SK-N-SH (cell line): ENCODE measurements around the gene BUD23. TPM values are rescaled to one million over a fixed set of nuclear protein-coding genes. Genes with fewer than 3 reads are reported as not detected.

Experiments used
- CTCF ChIA-PET: fragments of 300-600, 350-600 bp; formaldehyde crosslinking; extraction: SDS; loops from one replicate; lab custom pipeline; 2021; lab: Yijun Ruan, JAX
- POLR2A ChIA-PET: fragments of 350-600 bp; sonication (Branson Sonifier 250); formaldehyde crosslinking; extraction: SDS; loops from one replicate; lab custom pipeline; 2020; ENCODE audit warnings: antibody characterized with exemption, inconsistent platforms; lab: Yijun Ruan, JAX
- DNase-seq: peaks from one replicate; pipeline ENCODE4 v3.0.0; 2012
- H2AFZ ChIP-seq: fragments of 200-600 bp; sonication (generic); 2 replicates; pipeline ENCODE4 v1.8.1; 2016; ENCODE audit warnings: antibody characterized with exemption, mild to moderate bottlenecking, low read depth
- H3F3A ChIP-seq: fragments of 200-600 bp; sonication (generic); replicated peaks from 2 replicates; pipeline ENCODE3; 2016; ENCODE audit warnings: antibody characterized with exemption, mild to moderate bottlenecking; ENCODE audit not compliant: insufficient read depth
- H3K27ac ChIP-seq, 2 experiments: fragments of 200-500 bp in 1 of 2; fragments of 200-600 bp in 1 of 2; sonication (Bioruptor generic) in 1 of 2; sonication (generic), shearing (Covaris generic) in 1 of 2; 2 replicates each; pipeline versions ENCODE4 v1.5.1 to v1.6.1; 2014 to 2016; ENCODE audit warnings: low read depth in 2 of 2, inconsistent platforms in 1 of 2, low read length in 1 of 2, mild to moderate bottlenecking in 1 of 2, mixed read lengths in 1 of 2
- H3K27me3 ChIP-seq: fragments of 200-600 bp; sonication (generic), shearing (Covaris generic); 2 replicates; pipeline ENCODE4 v1.6.1; 2016; ENCODE audit warnings: mixed run types; ENCODE audit not compliant: insufficient read depth
- H3K36me3 ChIP-seq, 2 experiments: fragments of 200-500 bp in 1 of 2; fragments of 200-600 bp in 1 of 2; sonication (Bioruptor generic) in 1 of 2; sonication (generic) in 1 of 2; replicated peaks in 1 of 2; 2 replicates each; pipeline versions ENCODE3 to v1.5.1; 2014 to 2016; ENCODE audit warnings: low read length in 1 of 2, mild to moderate bottlenecking in 1 of 2; ENCODE audit not compliant: insufficient read depth in 2 of 2, control insufficient read depth in 1 of 2
- H3K4me1 ChIP-seq, 2 experiments: fragments of 200-500 bp in 1 of 2; fragments of 200-600 bp in 1 of 2; sonication (Bioruptor generic) in 1 of 2; sonication (generic), shearing (Covaris generic) in 1 of 2; 2 replicates each; pipeline versions ENCODE4 v1.5.1 to v1.6.1; 2014 to 2016; ENCODE audit warnings: low read depth in 1 of 2, low read length in 1 of 2, mixed run types in 1 of 2; ENCODE audit not compliant: insufficient read depth in 2 of 2, control insufficient read depth in 1 of 2
- H3K4me2 ChIP-seq: fragments of 200-600 bp; sonication (generic), shearing (Covaris generic); 2 replicates; pipeline ENCODE4 v1.6.1; 2017; ENCODE audit warnings: mixed run types
- H3K4me3 ChIP-seq, 2 experiments: fragments of 200-500 bp in 1 of 2; fragments of 200-600 bp in 1 of 2; sonication (Bioruptor generic) in 1 of 2; sonication (generic), shearing (Covaris generic) in 1 of 2; 2 replicates each; pipeline versions ENCODE4 v1.5.1 to v1.8.1; 2014 to 2016; ENCODE audit warnings: low read depth in 2 of 2, inconsistent platforms in 1 of 2, low read length in 1 of 2, mild to moderate bottlenecking in 1 of 2, mixed read lengths in 1 of 2, moderate library complexity in 1 of 2
- H3K79me2 ChIP-seq: fragments of 200-600 bp; sonication (generic); 2 replicates; pipeline ENCODE4 v1.8.1; 2017; ENCODE audit warnings: mild to moderate bottlenecking; ENCODE audit not compliant: insufficient read depth
- H3K9ac ChIP-seq: fragments of 200-600 bp; sonication (generic); 2 replicates; pipeline ENCODE4 v1.6.1; 2017; ENCODE audit warnings: mixed run types
- H3K9me2 ChIP-seq: fragments of 200-600 bp; sonication (generic); 2 replicates; pipeline ENCODE4 v1.6.1; 2017; ENCODE audit warnings: mixed run types
- H3K9me3 ChIP-seq: fragments of 200-600 bp; sonication (generic); 2 replicates; pipeline ENCODE4 v1.6.1; 2017; ENCODE audit warnings: mixed run types, mild to moderate bottlenecking, moderate library complexity
- H4K20me1 ChIP-seq: fragments of 200-600 bp; sonication (generic); 2 replicates; pipeline ENCODE4 v1.6.1; 2017; ENCODE audit warnings: mild to moderate bottlenecking, mixed run types; ENCODE audit not compliant: insufficient read depth
- CHD2 ChIP-seq: fragments of 150-350 bp; IDR thresholded peaks from 2 replicates; pipeline ENCODE4 v1.6.1; 2018; ENCODE audit warnings: low read length; ENCODE audit not compliant: partially characterized antibody
- CTCF ChIP-seq: fragments of 200-600 bp; sonication (generic); IDR thresholded peaks from 2 replicates; pipeline ENCODE4 v1.6.1; 2017; ENCODE audit warnings: antibody characterized with exemption, mild to moderate bottlenecking, moderate library complexity
- ELF1 ChIP-seq: IDR thresholded peaks from 2 replicates; pipeline ENCODE4 v1.4.0; 2012
- FOSL2 ChIP-seq: IDR thresholded peaks from 2 replicates; pipeline ENCODE4 v1.4.0; 2012; ENCODE audit warnings: low read depth, mild to moderate bottlenecking, moderate library complexity, borderline replicate concordance
- FOXJ3 ChIP-seq: sonication (generic); formaldehyde crosslinking; IDR thresholded peaks from 2 replicates; pipeline ENCODE4 v1.5.1; 2020; ENCODE audit warnings: mild to moderate bottlenecking, missing genetic modification reagents
- GABPA ChIP-seq: IDR thresholded peaks from 2 replicates; pipeline ENCODE4 v1.4.0; 2012; ENCODE audit warnings: low read depth, mild to moderate bottlenecking
- MAX ChIP-seq: IDR thresholded peaks from 2 replicates; pipeline ENCODE4 v1.4.0; 2012; ENCODE audit warnings: low read depth
- MEF2A ChIP-seq: IDR thresholded peaks from 2 replicates; pipeline ENCODE4 v1.4.0; 2012; ENCODE audit warnings: low read depth, borderline replicate concordance
- MXI1 ChIP-seq: IDR thresholded peaks from 2 replicates; pipeline ENCODE4 v1.6.1; 2012; ENCODE audit warnings: mild to moderate bottlenecking, low read depth, low read length, improper control_type of control experiment
- NRF1 ChIP-seq: IDR thresholded peaks from 2 replicates; pipeline ENCODE4 v1.6.1; 2012; ENCODE audit warnings: low read depth, mild to moderate bottlenecking, low read length
- RCOR1 ChIP-seq: fragments of 150-350 bp; IDR thresholded peaks from 2 replicates; pipeline ENCODE4 v1.6.1; 2017; ENCODE audit warnings: antibody characterized with exemption, low read length
- RXRA ChIP-seq: IDR thresholded peaks from 2 replicates; pipeline ENCODE4 v1.4.0; 2012; ENCODE audit warnings: low read depth, mild to moderate bottlenecking, borderline replicate concordance
- SIN3A ChIP-seq: IDR thresholded peaks from 2 replicates; pipeline ENCODE4 v1.6.1; 2012; ENCODE audit warnings: low read depth, mild to moderate bottlenecking, low read length, moderate library complexity, borderline replicate concordance
- SMC3 ChIP-seq: IDR thresholded peaks from 2 replicates; pipeline ENCODE4 v1.6.1; 2012; ENCODE audit warnings: low read depth, low read length, improper control_type of control experiment
- TAF1 ChIP-seq: IDR thresholded peaks from 2 replicates; pipeline ENCODE4 v1.6.1; 2012; ENCODE audit warnings: low read depth, mild to moderate bottlenecking, low read length, moderate library complexity, borderline replicate concordance
- TCF12 ChIP-seq: IDR thresholded peaks from 2 replicates; pipeline ENCODE4 v1.4.0; 2012
- TEAD4 ChIP-seq: IDR thresholded peaks from 2 replicates; pipeline ENCODE4 v1.4.0; 2012; ENCODE audit warnings: mild to moderate bottlenecking, borderline replicate concordance; ENCODE audit not compliant: insufficient read depth
- ZBTB33 ChIP-seq: IDR thresholded peaks from 2 replicates; pipeline ENCODE4 v1.4.0; 2012; ENCODE audit warnings: low read depth, borderline replicate concordance
- WGBS: methylation state at CpG from one replicate; pipeline ENCODE4 v1.1.6; 2017; ENCODE audit warnings: low lambda C conversion rate; 5-methylcytosine and 5-hydroxymethylcytosine counted together
- polyA plus RNA-seq, 3 experiments: library from polyadenylated mRNA; depleted of rRNA; stranded (reverse); fragments of >200 nt; gene quantifications; 2 replicates each; pipeline ENCODE4 v1.2.3, GENCODE V29; 2012

BUD23 gene
- polyA plus RNA-seq, 1 of the 3 experiments (the other 2 are of a cell fraction) = 206 TPM

- no peak for TF ChIP-seq SIN3A
These were observed 54.3 kb downstream of the BUD23 start (continued) for GRCh38 chr7:73737491-73738219.

GRCh38 chr7:73738220-73738611 lies 54.8 kb downstream of the BUD23 start:
- H3K4me2 ChIP-seq = peak overlapping the region; percentile 100
- H2AFZ ChIP-seq = peak overlapping the region; percentile 78; the same call in 1 of the 2 replicates
- peaks cover 28% of the 10 kb centered on the region; the same call in 1 of the 2 replicates for H3K79me2 ChIP-seq
- TF ChIP-seq SIN3A (0 out of 2 replicates have a peak, but pooled peaks have one; percentile 15), TAF1 (no peak)
- ChIA-PET POLR2A (interaction anchor here (1.0 to 2.0 kb wide), 3 partner anchors 69 to 116 kb away, joined by 3 to 5 read pairs (median 5); no protein-coding TSS in a partner anchor), CTCF (interaction anchor here (1.2 to 12.8 kb wide), 8 partner anchors 15 to 468 kb away, joined by 3 to 272 read pairs (median 6); partner anchors contain the start of gene STX1A)
- H3F3A ChIP-seq = peaks cover 10% of the 10 kb centered on the region
- peaks cover 8 to 11% of the 10 kb centered on the region in 2 experiments for H3K36me3 ChIP-seq
- no peaks in the 10 kb centered on the region for H3K9me2 ChIP-seq
- peak overlapping the region; percentile 76 to 93 for H3K4me3 ChIP-seq
- DNase-seq = peak; percentile 94
- H3K27me3 ChIP-seq = no peaks in the 10 kb centered on the region
- peak overlapping the region; percentile 92 for H3K9ac ChIP-seq
- peaks cover 7 to 13% of the 10 kb centered on the region in 2 experiments; a peak in 2 of 4 replicates for H3K4me1 ChIP-seq
- H3K9me3 ChIP-seq = no peaks in the 10 kb centered on the region
- H4K20me1 ChIP-seq = no peaks in the 10 kb centered on the region
- 3% methylated on average over 23 of the region's 24 CpGs for WGBS
- peak overlapping the region; percentile 82 to 87 for H3K27ac ChIP-seq

GRCh38 chr7:73738612-73739386 lies 55.4 kb downstream of the BUD23 start, which contains the start of gene ABHD11:
TSS of gene ABHD11 (minus strand) at chr7:73738802. CDS start at chr7:73738770, 32 bp downstream.
- POLR2A ChIA-PET = interaction anchor here (0.9 to 2.0 kb wide), 6 partner anchors 10 to 182 kb away, joined by 3 to 5 read pairs (median 4); partner anchors contain the start of gene METTL27
- DNase-seq = peak; percentile 100
- peak; percentile 61; the same call in 1 of the 2 replicates for TF ChIP-seq FOXJ3 (CRISPR knock-in tag)
- TF ChIP-seq CTCF = no peak; the same call in 1 of the 2 replicates
- no peak; the same call in 1 of the 2 replicates for TF ChIP-seq TCF12
- peak; percentile 80 for TF ChIP-seq MXI1
- no peak for TF ChIP-seq RXRA
- no peak for TF ChIP-seq NRF1
- no peak for TF ChIP-seq RCOR1
- peak; percentile 85; the same call in 1 of the 2 replicates for TF ChIP-seq ZBTB33
- peak; percentile 85 for TF ChIP-seq MAX
- TF ChIP-seq CHD2 = peak; percentile 96
- TF ChIP-seq TEAD4 = no peak
- peak; percentile 61; the same call in 1 of the 2 replicates for TF ChIP-seq TAF1
- no peak for TF ChIP-seq SMC3
- 0 out of 2 replicates have a peak, but pooled peaks have one; percentile 46 for TF ChIP-seq ELF1
- TF ChIP-seq MEF2A = no peak
- no peak for TF ChIP-seq FOSL2
- peak; percentile 42; the same call in 1 of the 2 replicates for TF ChIP-seq GABPA

More at GRCh38 chr7:73738612-73739386, 55.4 kb downstream of the BUD23 start, which contains the start of gene ABHD11:
- peaks cover 10% of the 10 kb centered on the region for H3F3A ChIP-seq
- peak within 1 kb of the TSS; percentile 82 to 87 for H3K27ac ChIP-seq
- no peaks in the 10 kb centered on the region for H3K27me3 ChIP-seq
- peak within 1 kb of the TSS; percentile 76 to 93 for H3K4me3 ChIP-seq
- no peaks in the 10 kb centered on the region for H3K9me2 ChIP-seq
- 2% methylated on average over 59 of the region's 84 CpGs for WGBS
- H2AFZ ChIP-seq = peak within 1 kb of the TSS; percentile 97
- peaks cover 28% of the 10 kb centered on the region; the same call in 1 of the 2 replicates for H3K79me2 ChIP-seq
- no peaks in the 10 kb centered on the region for H3K9me3 ChIP-seq
- CTCF ChIA-PET = interaction anchor here (1.0 to 12.8 kb wide), 12 partner anchors 11 to 468 kb away, joined by 3 to 272 read pairs (median 6); partner anchors contain the start of gene STX1A
- H3K9ac ChIP-seq = peak within 1 kb of the TSS; percentile 92
- H3K4me2 ChIP-seq = peak within 1 kb of the TSS; percentile 100
- peaks cover 7 to 13% of the 10 kb centered on the region in 2 experiments; a peak in 2 of 4 replicates for H3K4me1 ChIP-seq
- H3K36me3 ChIP-seq = peaks cover 8 to 11% of the 10 kb centered on the region in 2 experiments
- H4K20me1 ChIP-seq = no peaks in the 10 kb centered on the region
